ENCODE data around the gene CD300LF. TPM values are rescaled to one million over a fixed set of nuclear protein-coding genes. Genes with fewer than 3 reads are reported as not detected.

The CD300LF gene
- total RNA-seq, 1 experiment from 2014 or later: not detected

DNA sequence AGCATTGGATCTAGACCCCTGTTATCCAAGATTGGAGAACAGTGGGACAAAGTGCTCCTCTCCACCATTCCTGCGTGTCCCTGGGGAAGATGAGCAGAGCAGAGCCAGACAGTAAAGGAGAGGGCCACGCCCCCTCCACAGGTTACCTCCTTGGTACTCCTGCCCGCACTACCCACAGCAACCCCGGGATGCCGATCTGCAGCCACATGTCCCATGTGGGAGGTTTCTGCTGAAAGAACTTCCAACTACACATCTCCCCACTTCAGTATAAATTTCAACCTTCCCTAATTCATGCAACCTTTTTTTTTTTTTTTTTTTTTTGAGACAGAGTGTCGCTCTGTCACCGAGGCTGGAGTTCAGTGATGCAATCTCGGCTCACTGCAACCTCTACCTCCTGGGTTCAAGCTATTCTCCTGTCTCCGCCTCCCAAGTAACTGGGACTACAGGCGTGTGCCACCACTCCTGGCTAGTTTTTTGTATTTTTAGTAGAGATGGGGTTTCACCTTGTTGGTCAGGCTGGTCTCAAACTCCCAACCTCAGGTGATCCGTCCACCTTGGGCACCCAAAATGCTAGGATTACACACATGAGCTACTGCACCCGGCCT is 26.6 kb upstream of the CD300LF start:
- Mint-ChIP-seq H3K36me3 (ENCODE audit: insufficient read depth in 1 of 3, low read depth in 3 of 3) (no peaks in the 10 kb centered on the region; a peak in 1 of 7 replicates), H3K4me1 (peaks cover 22 to 23% of the 10 kb centered on the region in 2 experiments), H3K9me3 (no peaks in the 10 kb centered on the region; a peak in 1 of 5 replicates), H3K27ac (no peak overlapping the region; a peak in 1 of 7 replicates), H3K4me3 (peak overlapping the region in 1 of 2 experiments; percentile 50; a peak in 2 of 5 replicates), H3K27me3 (ENCODE audit: low read depth) (peaks cover 26% of the 10 kb centered on the region)
- H3K79me1 ChIP-seq (ENCODE audit: insufficient read depth, low read depth, low read length, poor library complexity, severe bottlenecking): no peaks in the 10 kb centered on the region
- H3K27ac ChIP-seq (ENCODE audit: insufficient read length, low read depth, low read length): no peak overlapping the region
- no peaks in the 10 kb centered on the region for H3K27me3 ChIP-seq (ENCODE audit: insufficient read depth, low read length)
- H3K23ac ChIP-seq (ENCODE audit: insufficient read length, low read depth, low read length): no peak overlapping the region
- H3K56ac ChIP-seq (ENCODE audit: insufficient read length, low read depth, low read length): no peak overlapping the region
- H2AK5ac ChIP-seq (ENCODE audit: insufficient read length, low read length): no peak overlapping the region
- H3K4me2 ChIP-seq (ENCODE audit: insufficient read depth, insufficient read length, low read length): no peak overlapping the region
- no peak overlapping the region for H3K4ac ChIP-seq (ENCODE audit: low read depth, low read length)
- no peak overlapping the region for H2BK5ac ChIP-seq (ENCODE audit: insufficient read length, low read length)
- no peak overlapping the region for H3T11ph ChIP-seq (ENCODE audit: low read length)
- no peaks in the 10 kb centered on the region for H3K79me2 ChIP-seq (ENCODE audit: insufficient read depth, low read length)
- H2BK12ac ChIP-seq (ENCODE audit: insufficient read length, low read depth, low read length): no peak overlapping the region
- no peak overlapping the region for H2BK120ac ChIP-seq (ENCODE audit: low read depth, low read length, poor library complexity, severe bottlenecking)
- H2BK20ac ChIP-seq (ENCODE audit: low read depth, low read length, poor library complexity, severe bottlenecking): no peak overlapping the region
- H4K8ac ChIP-seq (replicated peaks; ENCODE audit: insufficient read length, low read depth, low read length): no peak overlapping the region
- H3K23me2 ChIP-seq (ENCODE audit: insufficient read length, low read depth, low read length, poor library complexity, severe bottlenecking): peaks cover 9% of the 10 kb centered on the region
- no peak overlapping the region for H4K5ac ChIP-seq (ENCODE audit: insufficient read length, low read depth, low read length)
- no peak overlapping the region for H3K18ac ChIP-seq (ENCODE audit: insufficient read length, low read depth, low read length)
- H2BK15ac ChIP-seq (ENCODE audit: low read depth, low read length): no peak overlapping the region
- no peak overlapping the region for H3K14ac ChIP-seq (ENCODE audit: insufficient read depth, low read length)
- no peak overlapping the region for H3K9ac ChIP-seq (ENCODE audit: extremely low read depth, insufficient read length, low read length)
- H3K9me3 ChIP-seq (ENCODE audit: control insufficient read depth, low read depth, low read length): no peaks in the 10 kb centered on the region
- no peak for TF ChIP-seq CTCF (conservative IDR thresholded peaks at IDR 0.05)
- WGBS (ENCODE audit: extremely low coverage, insufficient read length, low lambda C conversion rate): no CpG with 5 or more reads among the region's 12 CpGs
- H4K91ac ChIP-seq (ENCODE audit: insufficient read length, low read depth, low read length): no peak overlapping the region
- DNase-seq: no peak
- H4K20me1 ChIP-seq (ENCODE audit: control insufficient read depth, insufficient read depth, insufficient read length): no peaks in the 10 kb centered on the region
- H2AFZ ChIP-seq (ENCODE audit: low read length): no peak overlapping the region
- H3K4me1 ChIP-seq (ENCODE audit: insufficient read depth, low read length): peaks cover 4% of the 10 kb centered on the region; the same call in 1 of the 2 replicates
